Measurements from ENCODE around the gene KCNH1. TPM values are rescaled to one million over a fixed set of nuclear protein-coding genes. Genes with fewer than 3 reads are reported as not detected.

Gene KCNH1
- total and polyA plus RNA-seq, 2 experiments from 2014 or later: 0.28 TPM; not detected in 1

DNA sequence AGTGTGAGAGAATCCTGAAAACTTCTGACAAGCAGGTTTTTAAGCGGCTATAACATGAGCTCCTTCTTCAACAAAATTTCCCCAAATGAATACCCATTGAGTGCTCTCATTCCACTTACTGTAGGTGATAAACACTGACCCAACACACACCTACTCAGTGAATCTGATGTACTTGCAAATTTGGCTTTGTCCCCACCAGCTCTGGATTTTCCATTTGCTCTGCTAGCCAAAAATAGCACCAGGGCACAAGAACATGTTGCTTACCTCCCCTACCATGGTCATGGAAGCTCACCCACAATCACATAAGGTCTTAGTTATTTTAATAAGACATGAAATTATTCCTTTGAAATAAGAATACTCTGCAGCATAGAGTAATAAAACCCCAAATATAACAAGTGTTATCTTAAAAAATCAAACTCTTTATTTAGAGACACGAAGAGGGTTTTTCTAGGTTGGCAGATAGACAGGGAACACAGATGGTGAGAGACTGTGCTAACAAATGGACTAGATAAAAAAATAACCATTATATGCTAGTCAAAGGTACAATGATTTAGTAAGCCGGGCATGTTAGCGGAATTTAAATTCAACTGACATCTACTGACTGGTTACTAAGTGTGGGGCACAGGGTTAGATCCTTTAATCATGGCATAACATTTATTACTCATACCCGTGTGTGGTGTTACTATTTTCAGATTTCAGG is 291.9 kb downstream of the KCNH1 start:
- Histone ChIP-seq H3K36me3 (ENCODE audit: insufficient read depth) (no peaks in the 10 kb centered on the region), H3F3A (replicated peaks; ENCODE audit: low read depth) (no peaks in the 10 kb centered on the region), H4K20me1 (replicated peaks; ENCODE audit: insufficient read depth) (no peaks in the 10 kb centered on the region), H3K4me3 (no peak overlapping the region), H2AFZ (no peak overlapping the region), H3K9me2 (ENCODE audit: insufficient read depth) (0 out of 2 replicates have a peak, but pooled peaks cover 4% of the 10 kb centered on the region), H3K27ac (ENCODE audit: low read depth) (no peak overlapping the region), H3K4me1 (ENCODE audit: insufficient read depth) (no peaks in the 10 kb centered on the region), H3K79me2 (replicated peaks; ENCODE audit: insufficient read depth) (no peaks in the 10 kb centered on the region), H3K27me3 (ENCODE audit: insufficient read depth) (no peaks in the 10 kb centered on the region), H3K4me2 (no peak overlapping the region)
- DNase-seq (ENCODE audit: low spot score) (no peak), ATAC-seq (no peak)
- Mint-ChIP-seq H3K4me3 (no peak overlapping the region), H3K27ac (no peak overlapping the region), H3K9me3 (peaks cover 8% of the 10 kb centered on the region), H3K4me1 (peaks cover 3% of the 10 kb centered on the region; the same call in 1 of the 3 replicates), H3K27me3 (ENCODE audit: insufficient read depth, low read depth, poor library complexity) (peaks cover 2% of the 10 kb centered on the region), H3K36me3 (ENCODE audit: low read depth) (no peaks in the 10 kb centered on the region)
- no peak for TF ChIP-seq NANOG (IDR thresholded peaks at IDR 0.05; ENCODE audit: borderline replicate concordance)
- TF ChIP-seq JUNB (IDR thresholded peaks at IDR 0.05; ENCODE audit: unreplicated experiment): no peak
- TF ChIP-seq ZNF114 (CRISPR knock-in tag; IDR thresholded peaks at IDR 0.05): no peak
- TF ChIP-seq STAT1 (IDR thresholded peaks at IDR 0.05; ENCODE audit: unreplicated experiment): no peak
- TF ChIP-seq, protein P1, sequence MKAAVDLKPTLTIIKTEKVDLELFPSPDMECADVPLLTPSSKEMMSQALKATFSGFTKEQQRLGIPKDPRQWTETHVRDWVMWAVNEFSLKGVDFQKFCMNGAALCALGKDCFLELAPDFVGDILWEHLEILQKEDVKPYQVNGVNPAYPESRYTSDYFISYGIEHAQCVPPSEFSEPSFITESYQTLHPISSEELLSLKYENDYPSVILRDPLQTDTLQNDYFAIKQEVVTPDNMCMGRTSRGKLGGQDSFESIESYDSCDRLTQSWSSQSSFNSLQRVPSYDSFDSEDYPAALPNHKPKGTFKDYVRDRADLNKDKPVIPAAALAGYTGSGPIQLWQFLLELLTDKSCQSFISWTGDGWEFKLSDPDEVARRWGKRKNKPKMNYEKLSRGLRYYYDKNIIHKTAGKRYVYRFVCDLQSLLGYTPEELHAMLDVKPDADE (IDR thresholded peaks at IDR 0.05): no peak
- TF ChIP-seq, protein P2, sequence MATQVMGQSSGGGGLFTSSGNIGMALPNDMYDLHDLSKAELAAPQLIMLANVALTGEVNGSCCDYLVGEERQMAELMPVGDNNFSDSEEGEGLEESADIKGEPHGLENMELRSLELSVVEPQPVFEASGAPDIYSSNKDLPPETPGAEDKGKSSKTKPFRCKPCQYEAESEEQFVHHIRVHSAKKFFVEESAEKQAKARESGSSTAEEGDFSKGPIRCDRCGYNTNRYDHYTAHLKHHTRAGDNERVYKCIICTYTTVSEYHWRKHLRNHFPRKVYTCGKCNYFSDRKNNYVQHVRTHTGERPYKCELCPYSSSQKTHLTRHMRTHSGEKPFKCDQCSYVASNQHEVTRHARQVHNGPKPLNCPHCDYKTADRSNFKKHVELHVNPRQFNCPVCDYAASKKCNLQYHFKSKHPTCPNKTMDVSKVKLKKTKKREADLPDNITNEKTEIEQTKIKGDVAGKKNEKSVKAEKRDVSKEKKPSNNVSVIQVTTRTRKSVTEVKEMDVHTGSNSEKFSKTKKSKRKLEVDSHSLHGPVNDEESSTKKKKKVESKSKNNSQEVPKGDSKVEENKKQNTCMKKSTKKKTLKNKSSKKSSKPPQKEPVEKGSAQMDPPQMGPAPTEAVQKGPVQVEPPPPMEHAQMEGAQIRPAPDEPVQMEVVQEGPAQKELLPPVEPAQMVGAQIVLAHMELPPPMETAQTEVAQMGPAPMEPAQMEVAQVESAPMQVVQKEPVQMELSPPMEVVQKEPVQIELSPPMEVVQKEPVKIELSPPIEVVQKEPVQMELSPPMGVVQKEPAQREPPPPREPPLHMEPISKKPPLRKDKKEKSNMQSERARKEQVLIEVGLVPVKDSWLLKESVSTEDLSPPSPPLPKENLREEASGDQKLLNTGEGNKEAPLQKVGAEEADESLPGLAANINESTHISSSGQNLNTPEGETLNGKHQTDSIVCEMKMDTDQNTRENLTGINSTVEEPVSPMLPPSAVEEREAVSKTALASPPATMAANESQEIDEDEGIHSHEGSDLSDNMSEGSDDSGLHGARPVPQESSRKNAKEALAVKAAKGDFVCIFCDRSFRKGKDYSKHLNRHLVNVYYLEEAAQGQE (IDR thresholded peaks at IDR 0.05; ENCODE audit: unreplicated experiment): no peak
- no peak for TF ChIP-seq EZH2phosphoT487 (IDR thresholded peaks at IDR 0.05; ENCODE audit: unreplicated experiment)
- no peak for TF ChIP-seq CREB1 (CRISPR knock-in tag; IDR thresholded peaks at IDR 0.05; ENCODE audit: low read depth)
- TF ChIP-seq EZH2 (IDR thresholded peaks at IDR 0.05; ENCODE audit: low read depth, unreplicated experiment): no peak
- TF ChIP-seq POLR2AphosphoS5 (IDR thresholded peaks at IDR 0.05; ENCODE audit: low read depth): no peak
- TF ChIP-seq, protein P3, sequence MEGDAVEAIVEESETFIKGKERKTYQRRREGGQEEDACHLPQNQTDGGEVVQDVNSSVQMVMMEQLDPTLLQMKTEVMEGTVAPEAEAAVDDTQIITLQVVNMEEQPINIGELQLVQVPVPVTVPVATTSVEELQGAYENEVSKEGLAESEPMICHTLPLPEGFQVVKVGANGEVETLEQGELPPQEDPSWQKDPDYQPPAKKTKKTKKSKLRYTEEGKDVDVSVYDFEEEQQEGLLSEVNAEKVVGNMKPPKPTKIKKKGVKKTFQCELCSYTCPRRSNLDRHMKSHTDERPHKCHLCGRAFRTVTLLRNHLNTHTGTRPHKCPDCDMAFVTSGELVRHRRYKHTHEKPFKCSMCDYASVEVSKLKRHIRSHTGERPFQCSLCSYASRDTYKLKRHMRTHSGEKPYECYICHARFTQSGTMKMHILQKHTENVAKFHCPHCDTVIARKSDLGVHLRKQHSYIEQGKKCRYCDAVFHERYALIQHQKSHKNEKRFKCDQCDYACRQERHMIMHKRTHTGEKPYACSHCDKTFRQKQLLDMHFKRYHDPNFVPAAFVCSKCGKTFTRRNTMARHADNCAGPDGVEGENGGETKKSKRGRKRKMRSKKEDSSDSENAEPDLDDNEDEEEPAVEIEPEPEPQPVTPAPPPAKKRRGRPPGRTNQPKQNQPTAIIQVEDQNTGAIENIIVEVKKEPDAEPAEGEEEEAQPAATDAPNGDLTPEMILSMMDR (conservative IDR thresholded peaks at IDR 0.05; ENCODE audit: low read depth in 2 of 2): no peak
- TF ChIP-seq, protein P4, sequence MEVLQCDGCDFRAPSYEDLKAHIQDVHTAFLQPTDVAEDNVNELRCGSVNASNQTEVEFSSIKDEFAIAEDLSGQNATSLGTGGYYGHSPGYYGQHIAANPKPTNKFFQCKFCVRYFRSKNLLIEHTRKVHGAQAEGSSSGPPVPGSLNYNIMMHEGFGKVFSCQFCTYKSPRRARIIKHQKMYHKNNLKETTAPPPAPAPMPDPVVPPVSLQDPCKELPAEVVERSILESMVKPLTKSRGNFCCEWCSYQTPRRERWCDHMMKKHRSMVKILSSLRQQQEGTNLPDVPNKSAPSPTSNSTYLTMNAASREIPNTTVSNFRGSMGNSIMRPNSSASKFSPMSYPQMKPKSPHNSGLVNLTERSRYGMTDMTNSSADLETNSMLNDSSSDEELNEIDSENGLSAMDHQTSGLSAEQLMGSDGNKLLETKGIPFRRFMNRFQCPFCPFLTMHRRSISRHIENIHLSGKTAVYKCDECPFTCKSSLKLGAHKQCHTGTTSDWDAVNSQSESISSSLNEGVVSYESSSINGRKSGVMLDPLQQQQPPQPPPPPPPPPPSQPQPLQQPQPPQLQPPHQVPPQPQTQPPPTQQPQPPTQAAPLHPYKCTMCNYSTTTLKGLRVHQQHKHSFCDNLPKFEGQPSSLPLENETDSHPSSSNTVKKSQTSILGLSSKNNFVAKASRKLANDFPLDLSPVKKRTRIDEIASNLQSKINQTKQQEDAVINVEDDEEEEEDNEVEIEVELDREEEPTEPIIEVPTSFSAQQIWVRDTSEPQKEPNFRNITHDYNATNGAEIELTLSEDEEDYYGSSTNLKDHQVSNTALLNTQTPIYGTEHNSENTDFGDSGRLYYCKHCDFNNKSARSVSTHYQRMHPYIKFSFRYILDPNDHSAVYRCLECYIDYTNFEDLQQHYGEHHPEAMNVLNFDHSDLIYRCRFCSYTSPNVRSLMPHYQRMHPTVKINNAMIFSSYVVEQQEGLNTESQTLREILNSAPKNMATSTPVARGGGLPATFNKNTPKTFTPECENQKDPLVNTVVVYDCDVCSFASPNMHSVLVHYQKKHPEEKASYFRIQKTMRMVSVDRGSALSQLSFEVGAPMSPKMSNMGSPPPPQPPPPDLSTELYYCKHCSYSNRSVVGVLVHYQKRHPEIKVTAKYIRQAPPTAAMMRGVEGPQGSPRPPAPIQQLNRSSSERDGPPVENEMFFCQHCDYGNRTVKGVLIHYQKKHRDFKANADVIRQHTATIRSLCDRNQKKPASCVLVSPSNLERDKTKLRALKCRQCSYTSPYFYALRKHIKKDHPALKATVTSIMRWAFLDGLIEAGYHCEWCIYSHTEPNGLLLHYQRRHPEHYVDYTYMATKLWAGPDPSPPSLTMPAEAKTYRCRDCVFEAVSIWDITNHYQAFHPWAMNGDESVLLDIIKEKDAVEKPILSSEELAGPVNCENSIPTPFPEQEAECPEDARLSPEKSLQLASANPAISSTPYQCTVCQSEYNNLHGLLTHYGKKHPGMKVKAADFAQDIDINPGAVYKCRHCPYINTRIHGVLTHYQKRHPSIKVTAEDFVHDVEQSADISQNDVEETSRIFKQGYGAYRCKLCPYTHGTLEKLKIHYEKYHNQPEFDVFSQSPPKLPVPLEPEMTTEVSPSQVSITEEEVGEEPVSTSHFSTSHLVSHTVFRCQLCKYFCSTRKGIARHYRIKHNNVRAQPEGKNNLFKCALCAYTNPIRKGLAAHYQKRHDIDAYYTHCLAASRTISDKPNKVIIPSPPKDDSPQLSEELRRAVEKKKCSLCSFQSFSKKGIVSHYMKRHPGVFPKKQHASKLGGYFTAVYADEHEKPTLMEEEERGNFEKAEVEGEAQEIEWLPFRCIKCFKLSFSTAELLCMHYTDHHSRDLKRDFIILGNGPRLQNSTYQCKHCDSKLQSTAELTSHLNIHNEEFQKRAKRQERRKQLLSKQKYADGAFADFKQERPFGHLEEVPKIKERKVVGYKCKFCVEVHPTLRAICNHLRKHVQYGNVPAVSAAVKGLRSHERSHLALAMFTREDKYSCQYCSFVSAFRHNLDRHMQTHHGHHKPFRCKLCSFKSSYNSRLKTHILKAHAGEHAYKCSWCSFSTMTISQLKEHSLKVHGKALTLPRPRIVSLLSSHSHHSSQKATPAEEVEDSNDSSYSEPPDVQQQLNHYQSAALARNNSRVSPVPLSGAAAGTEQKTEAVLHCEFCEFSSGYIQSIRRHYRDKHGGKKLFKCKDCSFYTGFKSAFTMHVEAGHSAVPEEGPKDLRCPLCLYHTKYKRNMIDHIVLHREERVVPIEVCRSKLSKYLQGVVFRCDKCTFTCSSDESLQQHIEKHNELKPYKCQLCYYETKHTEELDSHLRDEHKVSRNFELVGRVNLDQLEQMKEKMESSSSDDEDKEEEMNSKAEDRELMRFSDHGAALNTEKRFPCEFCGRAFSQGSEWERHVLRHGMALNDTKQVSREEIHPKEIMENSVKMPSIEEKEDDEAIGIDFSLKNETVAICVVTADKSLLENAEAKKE (CRISPR knock-in tag; IDR thresholded peaks at IDR 0.05): no peak
- TF ChIP-seq ZNF331 (CRISPR knock-in tag; IDR thresholded peaks at IDR 0.05; ENCODE audit: low read depth): no peak

All from GM23338 (cell line).